K562 (cell line): ENCODE measurements around the gene TTC23L. TPM values are rescaled to one million over a fixed set of nuclear protein-coding genes. Genes with fewer than 3 reads are reported as not detected.

Experiments used
- BCOR ChIP-seq: fragments of 450-650 bp; IDR thresholded peaks from 2 replicates; pipeline ENCODE4 v1.6.1; 2016
- DPF2 ChIP-seq: fragments of 450-650 bp; IDR thresholded peaks from 2 replicates; pipeline ENCODE4 v1.6.1; 2016
- E2F3 ChIP-seq: fragments of 250-450 bp; sonication (Bioruptor Pico); IDR thresholded peaks from 2 replicates; pipeline ENCODE4 v1.4.0; 2020; ENCODE audit warnings: mild to moderate bottlenecking
- EP400 ChIP-seq: fragments of 450-650 bp; IDR thresholded peaks from 2 replicates; pipeline ENCODE4 v1.6.1; 2017; ENCODE audit warnings: antibody characterized with exemption, mild to moderate bottlenecking, moderate library complexity
- EZH2 ChIP-seq: IDR thresholded peaks from 2 replicates; pipeline ENCODE4 v1.6.1; 2012; ENCODE audit warnings: low read depth, mild to moderate bottlenecking, inconsistent platforms, low read length, borderline replicate concordance
- HDAC1 ChIP-seq, 2 experiments: fragments of 450-650 bp; IDR thresholded peaks; 2 replicates each; pipeline ENCODE4 v1.6.1; 2016 to 2017; ENCODE audit warnings: inconsistent platforms in 1 of 2, mild to moderate bottlenecking in 1 of 2, moderate library complexity in 1 of 2
- HMGN3 ChIP-seq: IDR thresholded peaks from 2 replicates; pipeline ENCODE4 v1.6.1; 2011; ENCODE audit warnings: borderline replicate concordance, low read depth, mild to moderate bottlenecking, mixed read lengths, low read length; ENCODE audit not compliant: insufficient read length; ENCODE audit errors: extremely low read depth
- KDM2B ChIP-seq: fragments of 250-450 bp; sonication (Bioruptor Pico); IDR thresholded peaks from 2 replicates; pipeline ENCODE4 v1.8.0; 2021; ENCODE audit warnings: mild to moderate bottlenecking, moderate library complexity
- KLF6 ChIP-seq: fragments of 250-450 bp; sonication (Bioruptor Pico); IDR thresholded peaks from 2 replicates; pipeline ENCODE4 v1.4.0; 2020; ENCODE audit warnings: mild to moderate bottlenecking, moderate library complexity, borderline replicate concordance
- MAFK ChIP-seq: IDR thresholded peaks from 2 replicates; pipeline ENCODE4 v1.6.1; 2011; ENCODE audit warnings: low read length, improper control_type of control experiment
- NFE2 ChIP-seq: IDR thresholded peaks from 2 replicates; pipeline ENCODE4 v1.6.1; 2014; ENCODE audit warnings: antibody characterized with exemption, low read depth
- NFE2L1 ChIP-seq: fragments of 450-650 bp; IDR thresholded peaks from 2 replicates; pipeline ENCODE4 v1.6.1; 2016; ENCODE audit warnings: missing genetic modification characterization, low read depth, mild to moderate bottlenecking, missing compliant biosample characterization, moderate library complexity, borderline replicate concordance
- PHB ChIP-seq: fragments of 250-450 bp; sonication (Bioruptor Pico); IDR thresholded peaks from 2 replicates; pipeline ENCODE4 v1.5.0; 2021
- PRMT5 ChIP-seq: sonication (generic); formaldehyde crosslinking; IDR thresholded peaks from 2 replicates; pipeline ENCODE4 v1.5.0; 2020; ENCODE audit warnings: missing genetic modification reagents
- RBM34 ChIP-seq: fragments of 200-400 bp; formaldehyde crosslinking; IDR thresholded peaks from 2 replicates; pipeline ENCODE4 v1.6.1; 2018; ENCODE audit warnings: low read length, borderline replicate concordance; ENCODE audit not compliant: insufficient read depth
- SIX5 ChIP-seq, 2 experiments: IDR thresholded peaks; 2 replicates each; pipeline ENCODE4 v1.6.1; 2011; ENCODE audit warnings: low read length in 2 of 2, borderline replicate concordance in 1 of 2, low read depth in 1 of 2, mild to moderate bottlenecking in 1 of 2, moderate library complexity in 1 of 2; ENCODE audit not compliant: insufficient read depth in 1 of 2
- SRSF7 ChIP-seq: fragments of 200-400 bp; formaldehyde crosslinking; optimal IDR thresholded peaks from 2 replicates; pipeline ENCODE3; 2017; ENCODE audit warnings: mild to moderate bottlenecking, low read depth, low read length
- STAT5B ChIP-seq: fragments of 250-450 bp; sonication (Bioruptor Pico); IDR thresholded peaks from 2 replicates; pipeline ENCODE4 v1.8.0; 2021; ENCODE audit warnings: mild to moderate bottlenecking, inconsistent platforms
- ZNF24 ChIP-seq: fragments of 450-650 bp; IDR thresholded peaks from 2 replicates; pipeline ENCODE4 v1.6.1; 2016
- polyA plus RNA-seq, 8 experiments: library from polyadenylated mRNA; depleted of rRNA in 4 of 8; stranded (reverse) in 5 of 8; unstranded in 3 of 8; fragments of >200 nt; fragmentation: Nextera tagmentation in 2 of 8; fragmentation: Illumina TruSeq in 1 of 8; extraction: Ambion mirVana in 2 of 8; extraction: Trizol in 1 of 8; gene quantifications; 2 replicates each; pipeline versions ENCODE4 v1.2.1 to v1.2.3, GENCODE V29; 2011 to 2014; ENCODE audit warnings: inconsistent platforms in 1 of 8, missing spikeins in 1 of 8
- total RNA-seq, 7 experiments: library from RNA; depleted of rRNA in 6 of 7; stranded (reverse); fragments of >200 nt in 6 of 7; fragmentation: Illumina TruSeq in 2 of 7; extraction: Trizol in 2 of 7; gene quantifications; 2 replicates each; pipeline versions ENCODE4 v1.2.1 to v1.2.3, GENCODE V29; 2011 to 2021; ENCODE audit warnings: low replicate concordance in 1 of 7
- TF ChIP-seq, protein P1 (sequence below): sonication (generic); formaldehyde crosslinking; IDR thresholded peaks from 2 replicates; pipeline ENCODE4 v1.8.1; 2023; ENCODE audit warnings: mild to moderate bottlenecking, missing genetic modification reagents
- TF ChIP-seq, protein P2 (sequence below): fragments of 250-450 bp; sonication (Bioruptor Pico); IDR thresholded peaks from 2 replicates; pipeline ENCODE4 v1.9.0; 2021; ENCODE audit warnings: mild to moderate bottlenecking
- TF ChIP-seq, protein P3 (sequence below): IDR thresholded peaks from 2 replicates; pipeline ENCODE4 v1.6.1; 2016; ENCODE audit warnings: missing genetic modification characterization, missing compliant biosample characterization
- TF ChIP-seq, protein P4 (sequence below), 2 experiments: fragments of 450-650 bp; conservative IDR thresholded peaks; 2 replicates each; pipeline ENCODE4 v1.6.1; 2017; ENCODE audit warnings: mild to moderate bottlenecking in 2 of 2, moderate library complexity in 2 of 2
- TF ChIP-seq, protein P5 (sequence below): fragments of 250-450 bp; sonication (Bioruptor Pico); IDR thresholded peaks from 2 replicates; pipeline ENCODE4 v1.4.0; 2020; ENCODE audit warnings: mild to moderate bottlenecking

The TTC23L gene
- total and polyA plus RNA-seq, 9 of the 15 experiments (the other 6 are each of a cell fraction or from before 2014, with no cell fraction given) = 0.03 to 0.32 (median 0.14) TPM; not detected in 2

DNA sequence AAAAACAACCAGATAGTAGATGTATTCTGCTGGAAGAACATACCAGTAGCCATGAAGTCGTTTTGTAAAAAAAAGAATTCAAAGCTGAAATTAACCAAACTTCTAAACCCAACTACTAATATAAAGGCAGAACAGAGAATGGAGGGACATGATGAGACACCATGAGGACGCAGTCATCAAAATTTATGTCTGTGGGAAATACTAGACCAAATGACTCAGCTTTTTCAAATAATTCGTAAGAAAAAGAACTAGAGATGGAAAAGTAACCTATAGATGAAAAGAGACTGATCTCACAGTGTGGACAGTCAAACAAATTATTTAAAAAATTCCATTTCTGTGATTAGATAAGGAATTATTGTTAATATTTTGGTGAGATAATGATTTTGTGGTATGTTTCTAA, 10.3 kb downstream of the TTC23L start (continued):
- TF ChIP-seq NFE2L1 (tag) (peak; percentile 71; the same call in 1 of the 2 replicates), EZH2 (no peak), NFE2 (peak; percentile 86), STAT5B (CRISPR knock-in tag) (no peak), KDM2B (CRISPR knock-in tag) (no peak), SIX5 (IDR thresholded peaks at IDR 0.05; ENCODE audit: borderline replicate concordance in 1 of 2, insufficient read depth in 1 of 2, low read depth in 1 of 2, low read length in 2 of 2) (no peak), HDAC1 (IDR thresholded peaks at IDR 0.05) (no peak), PHB (CRISPR knock-in tag) (no peak), RBM34 (no peak), ZNF24 (no peak), MAFK (peak; percentile 75; the same call in 1 of the 2 replicates), E2F3 (CRISPR knock-in tag) (no peak), DPF2 (0 out of 2 replicates have a peak, but pooled peaks have one; percentile 13), PRMT5 (CRISPR knock-in tag) (no peak), SRSF7 (no peak), HMGN3 (no peak), KLF6 (no peak), BCOR (no peak), EP400 (no peak)
- TF ChIP-seq, protein P1, sequence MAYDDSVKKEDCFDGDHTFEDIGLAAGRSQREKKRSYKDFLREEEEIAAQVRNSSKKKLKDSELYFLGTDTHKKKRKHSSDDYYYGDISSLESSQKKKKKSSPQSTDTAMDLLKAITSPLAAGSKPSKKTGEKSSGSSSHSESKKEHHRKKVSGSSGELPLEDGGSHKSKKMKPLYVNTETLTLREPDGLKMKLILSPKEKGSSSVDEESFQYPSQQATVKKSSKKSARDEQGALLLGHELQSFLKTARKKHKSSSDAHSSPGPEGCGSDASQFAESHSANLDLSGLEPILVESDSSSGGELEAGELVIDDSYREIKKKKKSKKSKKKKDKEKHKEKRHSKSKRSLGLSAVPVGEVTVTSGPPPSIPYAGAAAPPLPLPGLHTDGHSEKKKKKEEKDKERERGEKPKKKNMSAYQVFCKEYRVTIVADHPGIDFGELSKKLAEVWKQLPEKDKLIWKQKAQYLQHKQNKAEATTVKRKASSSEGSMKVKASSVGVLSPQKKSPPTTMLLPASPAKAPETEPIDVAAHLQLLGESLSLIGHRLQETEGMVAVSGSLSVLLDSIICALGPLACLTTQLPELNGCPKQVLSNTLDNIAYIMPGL (CRISPR knock-in tag) = no peak
- TF ChIP-seq, protein P2, sequence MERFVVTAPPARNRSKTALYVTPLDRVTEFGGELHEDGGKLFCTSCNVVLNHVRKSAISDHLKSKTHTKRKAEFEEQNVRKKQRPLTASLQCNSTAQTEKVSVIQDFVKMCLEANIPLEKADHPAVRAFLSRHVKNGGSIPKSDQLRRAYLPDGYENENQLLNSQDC (CRISPR knock-in tag) = no peak
- TF ChIP-seq, protein P3, sequence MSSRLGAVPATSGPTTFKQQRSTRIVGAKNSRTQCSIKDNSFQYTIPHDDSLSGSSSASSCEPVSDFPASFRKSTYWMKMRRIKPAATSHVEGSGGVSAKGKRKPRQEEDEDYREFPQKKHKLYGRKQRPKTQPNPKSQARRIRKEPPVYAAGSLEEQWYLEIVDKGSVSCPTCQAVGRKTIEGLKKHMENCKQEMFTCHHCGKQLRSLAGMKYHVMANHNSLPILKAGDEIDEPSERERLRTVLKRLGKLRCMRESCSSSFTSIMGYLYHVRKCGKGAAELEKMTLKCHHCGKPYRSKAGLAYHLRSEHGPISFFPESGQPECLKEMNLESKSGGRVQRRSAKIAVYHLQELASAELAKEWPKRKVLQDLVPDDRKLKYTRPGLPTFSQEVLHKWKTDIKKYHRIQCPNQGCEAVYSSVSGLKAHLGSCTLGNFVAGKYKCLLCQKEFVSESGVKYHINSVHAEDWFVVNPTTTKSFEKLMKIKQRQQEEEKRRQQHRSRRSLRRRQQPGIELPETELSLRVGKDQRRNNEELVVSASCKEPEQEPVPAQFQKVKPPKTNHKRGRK (tag) = no peak
- TF ChIP-seq, protein P4, sequence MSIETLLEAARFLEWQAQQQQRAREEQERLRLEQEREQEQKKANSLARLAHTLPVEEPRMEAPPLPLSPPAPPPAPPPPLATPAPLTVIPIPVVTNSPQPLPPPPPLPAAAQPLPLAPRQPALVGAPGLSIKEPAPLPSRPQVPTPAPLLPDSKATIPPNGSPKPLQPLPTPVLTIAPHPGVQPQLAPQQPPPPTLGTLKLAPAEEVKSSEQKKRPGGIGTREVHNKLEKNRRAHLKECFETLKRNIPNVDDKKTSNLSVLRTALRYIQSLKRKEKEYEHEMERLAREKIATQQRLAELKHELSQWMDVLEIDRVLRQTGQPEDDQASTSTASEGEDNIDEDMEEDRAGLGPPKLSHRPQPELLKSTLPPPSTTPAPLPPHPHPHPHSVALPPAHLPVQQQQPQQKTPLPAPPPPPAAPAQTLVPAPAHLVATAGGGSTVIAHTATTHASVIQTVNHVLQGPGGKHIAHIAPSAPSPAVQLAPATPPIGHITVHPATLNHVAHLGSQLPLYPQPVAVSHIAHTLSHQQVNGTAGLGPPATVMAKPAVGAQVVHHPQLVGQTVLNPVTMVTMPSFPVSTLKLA (conservative IDR thresholded peaks at IDR 0.05) = 0 out of 4 replicates have a peak, but pooled peaks of 1 of the 2 experiments have one; percentile 26
- TF ChIP-seq, protein P5, sequence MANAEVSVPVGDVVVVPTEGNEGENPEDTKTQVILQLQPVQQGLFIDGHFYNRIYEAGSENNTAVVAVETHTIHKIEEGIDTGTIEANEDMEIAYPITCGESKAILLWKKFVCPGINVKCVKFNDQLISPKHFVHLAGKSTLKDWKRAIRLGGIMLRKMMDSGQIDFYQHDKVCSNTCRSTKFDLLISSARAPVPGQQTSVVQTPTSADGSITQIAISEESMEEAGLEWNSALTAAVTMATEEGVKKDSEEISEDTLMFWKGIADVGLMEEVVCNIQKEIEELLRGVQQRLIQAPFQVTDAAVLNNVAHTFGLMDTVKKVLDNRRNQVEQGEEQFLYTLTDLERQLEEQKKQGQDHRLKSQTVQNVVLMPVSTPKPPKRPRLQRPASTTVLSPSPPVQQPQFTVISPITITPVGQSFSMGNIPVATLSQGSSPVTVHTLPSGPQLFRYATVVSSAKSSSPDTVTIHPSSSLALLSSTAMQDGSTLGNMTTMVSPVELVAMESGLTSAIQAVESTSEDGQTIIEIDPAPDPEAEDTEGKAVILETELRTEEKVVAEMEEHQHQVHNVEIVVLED (CRISPR knock-in tag) = no peak
